H1 (cell line): ENCODE data around the gene COX17. TPM values are rescaled to one million over a fixed set of nuclear protein-coding genes. Genes with fewer than 3 reads are reported as not detected.
"Not testable (repeated sequence)": the region's sequence is repeated elsewhere in the genome, so short reads cannot be mapped to it uniquely, and the experiment has no call there.

Experiments
- CTCF ChIA-PET: fragments of 300-600 bp; sonication (Branson Sonifier 250); formaldehyde crosslinking; loops from one replicate; lab custom pipeline; 2021; ENCODE audit not compliant: partially characterized antibody; lab: Charles Lee
- POLR2A ChIA-PET: fragments of 300-600 bp; sonication (Branson Sonifier 250); formaldehyde crosslinking; loops from one replicate; lab custom pipeline; 2021; ENCODE audit warnings: inconsistent platforms; ENCODE audit not compliant: partially characterized antibody; lab: Charles Lee
- DNase-seq, 2 experiments: peaks; one replicate each; pipeline versions ENCODE4 v3.0.0 to v3.0.0-alpha.2; 2010 to 2022; ENCODE audit warnings: low spot score in 2 of 2, low read depth in 1 of 2, mixed read lengths in 1 of 2
- FAIRE-seq: peaks from 2 replicates; lab custom pipeline; 2011; peaks lifted over from hg19 to GRCh38; lab: Jason Lieb, UNC
- H2AFZ ChIP-seq: 2 replicates; pipeline ENCODE4 v1.8.1; 2012; ENCODE audit warnings: low read length, inconsistent platforms
- H2AK5ac ChIP-seq: 2 replicates; pipeline ENCODE4 v1.6.1; 2013; ENCODE audit warnings: low read depth, low read length
- H2BK120ac ChIP-seq: replicated peaks from 2 replicates; pipeline ENCODE3; 2013; ENCODE audit warnings: low read depth, low read length, inconsistent platforms
- H2BK12ac ChIP-seq: 2 replicates; pipeline ENCODE4 v1.6.1; 2013; ENCODE audit warnings: low read depth, low read length
- H2BK15ac ChIP-seq: 2 replicates; pipeline ENCODE4 v1.6.1; 2013; ENCODE audit warnings: low read length
- H2BK20ac ChIP-seq: 2 replicates; pipeline ENCODE4 v1.6.1; 2013; ENCODE audit warnings: low read length
- H2BK5ac ChIP-seq: 2 replicates; pipeline ENCODE4 v1.6.1; 2013; ENCODE audit warnings: low read depth, low read length
- H3K14ac ChIP-seq: 2 replicates; pipeline ENCODE4 v1.6.1; 2013; ENCODE audit warnings: inconsistent platforms; ENCODE audit not compliant: insufficient read length
- H3K18ac ChIP-seq: 2 replicates; pipeline ENCODE4 v1.6.1; 2013; ENCODE audit warnings: low read length; ENCODE audit errors: extremely low read depth
- H3K23ac ChIP-seq: 2 replicates; pipeline ENCODE4 v1.6.1; 2013; ENCODE audit warnings: inconsistent platforms; ENCODE audit not compliant: insufficient read length
- H3K23me2 ChIP-seq: 2 replicates; pipeline ENCODE4 v1.6.1; 2013; ENCODE audit warnings: low read depth, low read length
- H3K27ac ChIP-seq: 2 replicates; pipeline ENCODE4 v1.6.1; 2011; ENCODE audit warnings: low read depth, low read length, inconsistent platforms
- H3K27me3 ChIP-seq, 4 experiments: replicated peaks in 1 of 4; 1 replicate in 1 of 4; 2 replicates in 3 of 4; pipeline versions ENCODE4 v1.6.1 to v1.8.1; 2011 to 2013; ENCODE audit warnings: low read length in 3 of 4, mild to moderate bottlenecking in 3 of 4, inconsistent platforms in 2 of 4, mixed read lengths in 2 of 4, moderate library complexity in 1 of 4; ENCODE audit not compliant: control insufficient read depth in 3 of 4, insufficient read depth in 3 of 4; ENCODE audit errors: extremely low read depth in 1 of 4
- H3K36me3 ChIP-seq, 4 experiments: 2 replicates each; pipeline versions ENCODE4 v1.6.1 to v1.8.1; 2011 to 2013; ENCODE audit warnings: mild to moderate bottlenecking in 4 of 4, low read length in 3 of 4, moderate library complexity in 2 of 4, control low read depth in 1 of 4, inconsistent platforms in 1 of 4; ENCODE audit not compliant: insufficient read depth in 4 of 4, control insufficient read depth in 2 of 4
- H3K4ac ChIP-seq: replicated peaks from 2 replicates; pipeline ENCODE3; 2013; ENCODE audit warnings: low read length, low read depth, mixed read lengths, inconsistent platforms; ENCODE audit not compliant: insufficient read length
- H3K4me1 ChIP-seq, 4 experiments: replicated peaks in 1 of 4; 1 replicate in 1 of 4; 2 replicates in 3 of 4; pipeline versions ENCODE4 v1.6.1 to v1.8.1; 2011 to 2013; ENCODE audit warnings: low read length in 3 of 4, inconsistent platforms in 2 of 4, mixed read lengths in 1 of 4; ENCODE audit not compliant: insufficient read depth in 4 of 4, control insufficient read depth in 3 of 4
- H3K4me2 ChIP-seq, 2 experiments: 2 replicates each; pipeline versions ENCODE4 v1.6.1 to v1.8.1; 2011 to 2013; ENCODE audit warnings: low read depth in 2 of 2, low read length in 2 of 2, control low read depth in 1 of 2, inconsistent platforms in 1 of 2, mild to moderate bottlenecking in 1 of 2; ENCODE audit not compliant: insufficient read depth in 1 of 2
- H3K4me3 ChIP-seq, 4 experiments: fragments of 200-600, 300-600 bp in 1 of 4; sonication (generic), shearing (Covaris generic), sonication (Bioruptor Twin) in 1 of 4; 2 replicates each; pipeline versions ENCODE4 v1.5.1 to v1.8.1; 2011 to 2016; ENCODE audit warnings: low read length in 4 of 4, low read depth in 3 of 4, control low read depth in 2 of 4, inconsistent platforms in 2 of 4, mild to moderate bottlenecking in 2 of 4, mixed read lengths in 1 of 4, moderate library complexity in 1 of 4; ENCODE audit not compliant: insufficient read depth in 2 of 4; ENCODE audit errors: extremely low read depth in 1 of 4
- H3K56ac ChIP-seq: replicated peaks from 2 replicates; pipeline ENCODE3; 2013; ENCODE audit warnings: low read depth, mild to moderate bottlenecking, mixed read lengths, low read length, inconsistent platforms; ENCODE audit not compliant: insufficient read length
- H3K79me1 ChIP-seq: 2 replicates; pipeline ENCODE4 v1.6.1; 2013; ENCODE audit warnings: low read depth, low read length, control low read depth
- H3K79me2 ChIP-seq, 2 experiments: 2 replicates each; pipeline versions ENCODE4 v1.6.1 to v1.8.1; 2012 to 2013; ENCODE audit warnings: low read length in 2 of 2, mild to moderate bottlenecking in 2 of 2, inconsistent platforms in 1 of 2; ENCODE audit not compliant: insufficient read depth in 2 of 2, control insufficient read depth in 1 of 2
- H3K9ac ChIP-seq, 4 experiments: replicated peaks in 1 of 4; 1 replicate in 1 of 4; 2 replicates in 3 of 4; pipeline versions ENCODE4 v1.6.1 to v1.8.1; 2011 to 2013; ENCODE audit warnings: low read depth in 3 of 4, low read length in 3 of 4, control low read depth in 2 of 4, mild to moderate bottlenecking in 2 of 4, moderate library complexity in 2 of 4, inconsistent platforms in 1 of 4; ENCODE audit errors: extremely low read depth in 1 of 4
- H3K9me3 ChIP-seq, 2 experiments: 2 replicates each; pipeline versions ENCODE4 v1.6.1 to v1.8.1; 2012 to 2013; ENCODE audit warnings: mild to moderate bottlenecking in 2 of 2, moderate library complexity in 2 of 2, control low read depth in 1 of 2, inconsistent platforms in 1 of 2, low read depth in 1 of 2, low read length in 1 of 2, mixed read lengths in 1 of 2; ENCODE audit not compliant: insufficient read depth in 2 of 2
- H4K20me1 ChIP-seq, 2 experiments: replicated peaks in 1 of 2; 2 replicates each; pipeline versions ENCODE3 to v1.8.1; 2011 to 2013; ENCODE audit warnings: inconsistent platforms in 2 of 2, low read length in 2 of 2, mild to moderate bottlenecking in 1 of 2; ENCODE audit not compliant: insufficient read depth in 2 of 2, control insufficient read depth in 1 of 2
- H4K5ac ChIP-seq: 2 replicates; pipeline ENCODE4 v1.6.1; 2013; ENCODE audit warnings: low read length, low read depth, mixed read lengths, inconsistent platforms; ENCODE audit not compliant: insufficient read length
- H4K8ac ChIP-seq: 2 replicates; pipeline ENCODE4 v1.8.0; 2013; ENCODE audit warnings: mild to moderate bottlenecking, moderate library complexity, low read length, inconsistent platforms; ENCODE audit not compliant: insufficient read depth; ENCODE audit errors: extremely low read depth
- H4K91ac ChIP-seq: replicated peaks from 2 replicates; pipeline ENCODE3; 2013; ENCODE audit warnings: low read length, mixed read lengths, inconsistent platforms; ENCODE audit not compliant: insufficient read length
- ASH2L ChIP-seq: fragments of 200-600, 300-600 bp; sonication (generic); IDR thresholded peaks from one replicate; pipeline ENCODE4 v1.7.1; 2017; ENCODE audit warnings: low read length
- GTF2F1 ChIP-seq: IDR thresholded peaks from 2 replicates; pipeline ENCODE4 v1.6.1; 2012; ENCODE audit warnings: low read depth, low read length, improper control_type of control experiment, borderline replicate concordance
- KDM1A ChIP-seq: fragments of 200-600, 300-600 bp; sonication (generic); IDR thresholded peaks from 2 replicates; pipeline ENCODE4 v1.7.1; 2016; ENCODE audit warnings: mild to moderate bottlenecking, low read length, borderline replicate concordance
- KDM5A ChIP-seq: fragments of 200-600 bp; IDR thresholded peaks from 2 replicates; pipeline ENCODE4 v1.7.1; 2012; ENCODE audit warnings: mild to moderate bottlenecking, low read length, inconsistent platforms, mixed read lengths
- RAD21 ChIP-seq, 2 experiments: IDR thresholded peaks in 1 of 2; conservative IDR thresholded peaks in 1 of 2; 2 replicates each; pipeline ENCODE4 v1.6.1; 2011; ENCODE audit warnings: low read depth in 2 of 2, low read length in 2 of 2, improper control_type of control experiment in 1 of 2, inconsistent platforms in 1 of 2, mild to moderate bottlenecking in 1 of 2, moderate library complexity in 1 of 2
- WGBS, 2 experiments: shearing (Covaris generic) in 1 of 2; methylation state at CpG; one replicate each; pipeline versions ENCODE4 v1.1.6 to v1.1.7; 2013 to 2015; ENCODE audit warnings: low lambda C conversion rate in 2 of 2, mixed read lengths in 2 of 2, inconsistent platforms in 1 of 2, low coverage in 1 of 2, missing lambda C conversion rate in 1 of 2; ENCODE audit not compliant: insufficient replicate concordance in 2 of 2, insufficient coverage in 1 of 2, insufficient read length in 1 of 2; ENCODE audit errors: extremely low coverage in 1 of 2, missing lambda C conversion rate in 1 of 2; 5-methylcytosine and 5-hydroxymethylcytosine counted together
- polyA plus RNA-seq, 7 experiments: library from polyadenylated mRNA; depleted of rRNA in 3 of 7; stranded (reverse) in 5 of 7; unstranded in 2 of 7; fragments of >200 nt in 5 of 7; fragments of 200-250 nt in 2 of 7; gene quantifications; 1 replicate in 5 of 7; 2 replicates in 1 of 7; 4 replicates in 1 of 7; pipeline versions ENCODE4 v1.2.1 to v1.2.3, GENCODE V29; 2011 to 2013; ENCODE audit warnings: missing spikeins in 2 of 7, mixed read lengths in 2 of 7
- total RNA-seq: library from RNA; stranded (reverse); fragmentation: NEBNext Ultra II Directional; extraction: Animal tissue kit (Norgen Biotek cat#: 25700); gene quantifications from 2 replicates; pipeline ENCODE4 v1.2.1, GENCODE V29; 2021

Gene COX17
- total and polyA plus RNA-seq, 2 of the 8 experiments (the other 6 are each of a cell fraction or from before 2014, with no cell fraction given) = 34.2 to 43.0 TPM

GRCh38 chr3:119679874-119680273 is 2.7 kb upstream of the COX17 start (continued):
- TF ChIP-seq GTF2F1 (no peak), RAD21 (IDR thresholded peaks at IDR 0.05 in 1 of 2, conservative IDR thresholded peaks at IDR 0.05 in 1 of 2; ENCODE audit: low read depth in 2 of 2, low read length in 2 of 2) (no peak), KDM5A (no peak), ASH2L (no peak), KDM1A (no peak)

GRCh38 chr3:119678209-119678608 is 1.0 kb upstream of the COX17 start:
- ChIA-PET CTCF (interaction anchor here (0.6 to 3.3 kb wide), 2 partner anchors 119 to 794 kb away, joined by 3 to 21 read pairs; partner anchors contain the start of gene CD80), POLR2A (interaction anchor here (0.7 kb wide), 1 partner anchor 1935 kb away, joined by 3 read pairs; no protein-coding TSS in a partner anchor)
- H3K79me1 ChIP-seq, H2BK15ac ChIP-seq, H3K4ac ChIP-seq, H3K4me1 ChIP-seq, H3K23me2 ChIP-seq, H3K9ac ChIP-seq, H3K56ac ChIP-seq, H3K4me2 ChIP-seq, H4K8ac ChIP-seq, H3K14ac ChIP-seq, FAIRE-seq, H2BK5ac ChIP-seq, H3K4me3 ChIP-seq, H2BK120ac ChIP-seq, H2AK5ac ChIP-seq, H4K20me1 ChIP-seq, H3K18ac ChIP-seq, H3K23ac ChIP-seq, H2AFZ ChIP-seq, H4K5ac ChIP-seq, H2BK12ac ChIP-seq, H3K9me3 ChIP-seq, H2BK20ac ChIP-seq, H3K27ac ChIP-seq, H4K91ac ChIP-seq, DNase-seq, H3K27me3 ChIP-seq: not testable (repeated sequence)
- Histone ChIP-seq H3K36me3 (peaks cover 0 to 15% (median 10%) of the 10 kb centered on the region in 4 experiments; a peak in 6 of 8 replicates), H3K79me2 (peaks cover 0 to 18% of the 10 kb centered on the region in 2 experiments; a peak in 2 of 4 replicates)
- WGBS, 2 experiments = 92% methylated on average over 10 of the region's 10 CpGs; no CpG with 5 or more reads in 1 of the 2 experiments
